ENCODE results near the gene PSKH1. TPM values are rescaled to one million over a fixed set of nuclear protein-coding genes. Genes with fewer than 3 reads are reported as not detected.

Gene PSKH1
- total and polyA plus RNA-seq, 9 of the 15 experiments (the other 6 are each of a cell fraction or from before 2014, with no cell fraction given) = 0.96 to 20.9 (median 9.4) TPM

DNA sequence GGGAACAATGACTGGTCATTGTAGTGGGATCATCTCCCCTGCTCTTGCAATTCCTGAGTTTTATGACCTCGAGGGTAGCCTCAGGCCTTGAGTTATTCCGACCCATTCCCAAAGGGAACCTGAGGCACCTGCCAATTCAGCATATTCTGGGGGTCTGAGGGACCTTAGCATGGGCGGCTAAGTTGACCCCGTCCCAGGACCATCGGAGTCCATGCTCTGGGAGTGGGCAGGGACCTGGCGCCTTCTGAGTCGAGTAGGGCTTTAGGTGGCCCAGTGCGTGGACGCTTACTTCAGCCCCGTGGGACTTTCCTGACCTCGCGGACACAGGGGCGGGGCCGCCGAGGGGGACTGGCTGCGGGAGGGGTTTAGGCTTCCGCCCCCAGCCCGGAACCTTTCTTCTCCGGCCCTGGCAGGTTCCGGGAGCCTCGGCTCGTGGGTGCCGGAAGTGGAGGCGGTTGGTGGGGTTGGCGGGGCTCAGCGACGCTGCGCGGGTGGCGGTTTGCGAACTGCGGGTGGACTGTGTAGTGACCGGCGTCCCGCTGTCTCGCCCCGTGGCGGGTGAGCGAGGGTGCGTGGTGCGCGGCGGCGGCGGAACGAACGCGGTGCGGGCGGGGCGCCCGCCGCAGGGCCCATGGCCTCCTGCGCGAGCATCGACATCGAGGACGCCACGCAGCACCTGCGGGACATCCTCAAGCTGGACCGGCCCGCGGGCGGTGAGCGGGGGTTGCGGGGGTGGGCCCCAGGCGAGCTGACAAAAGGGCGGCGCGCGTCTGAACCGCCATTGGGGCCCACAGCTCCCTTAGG is 20.2 kb upstream of the PSKH1 start, which contains the start of gene EDC4 (continued):
- TF ChIP-seq TAF15 (IDR thresholded peaks at IDR 0.05; ENCODE audit: low read depth, low read length) (no peak), HDAC3 (IDR thresholded peaks at IDR 0.05; ENCODE audit: borderline replicate concordance, partially characterized antibody) (no peak), ZNF311 (CRISPR knock-in tag; IDR thresholded peaks at IDR 0.05) (no peak), ZBTB1 (CRISPR knock-in tag; IDR thresholded peaks at IDR 0.05; ENCODE audit: borderline replicate concordance, low read depth) (peak; percentile 65), LARP7 (IDR thresholded peaks at IDR 0.05) (no peak), ASH1L (IDR thresholded peaks at IDR 0.05; ENCODE audit: borderline replicate concordance, low read depth, partially characterized antibody) (no peak), ZC3H4 (CRISPR knock-in tag; IDR thresholded peaks at IDR 0.05; ENCODE audit: borderline replicate concordance) (0 out of 2 replicates have a peak, but pooled peaks have one; percentile 80), MAZ (CRISPR knock-in tag; conservative IDR thresholded peaks at IDR 0.05 in 1 of 2, IDR thresholded peaks at IDR 0.05 in 1 of 2) (peak; percentile 97 to 99), XRCC3 (IDR thresholded peaks at IDR 0.05) (no peak), BRD9 (IDR thresholded peaks at IDR 0.05; ENCODE audit: low read depth, partially characterized antibody) (no peak), ZNF316 (IDR thresholded peaks at IDR 0.05) (peak; percentile 74), ZSCAN32 (CRISPR knock-in tag; IDR thresholded peaks at IDR 0.05) (peak; percentile 22; the same call in 1 of the 2 replicates), ZNF780A (CRISPR knock-in tag; IDR thresholded peaks at IDR 0.05) (no peak), ILF3 (IDR thresholded peaks at IDR 0.05; ENCODE audit: borderline replicate concordance) (peak; percentile 52; the same call in 1 of the 2 replicates), HDGF (IDR thresholded peaks at IDR 0.05) (no peak), ZFP30 (CRISPR knock-in tag; IDR thresholded peaks at IDR 0.05; ENCODE audit: borderline replicate concordance) (no peak), NONO (IDR thresholded peaks at IDR 0.05; ENCODE audit: low read depth in 2 of 2, low read length in 1 of 2) (no peak; a peak in 1 of 4 replicates), PRPF4 (IDR thresholded peaks at IDR 0.05; ENCODE audit: insufficient read depth, low read depth, low read length, poor library complexity, severe bottlenecking) (peak; percentile 50), LEF1 (IDR thresholded peaks at IDR 0.05) (no peak)
- TF ChIP-seq, protein P1, sequence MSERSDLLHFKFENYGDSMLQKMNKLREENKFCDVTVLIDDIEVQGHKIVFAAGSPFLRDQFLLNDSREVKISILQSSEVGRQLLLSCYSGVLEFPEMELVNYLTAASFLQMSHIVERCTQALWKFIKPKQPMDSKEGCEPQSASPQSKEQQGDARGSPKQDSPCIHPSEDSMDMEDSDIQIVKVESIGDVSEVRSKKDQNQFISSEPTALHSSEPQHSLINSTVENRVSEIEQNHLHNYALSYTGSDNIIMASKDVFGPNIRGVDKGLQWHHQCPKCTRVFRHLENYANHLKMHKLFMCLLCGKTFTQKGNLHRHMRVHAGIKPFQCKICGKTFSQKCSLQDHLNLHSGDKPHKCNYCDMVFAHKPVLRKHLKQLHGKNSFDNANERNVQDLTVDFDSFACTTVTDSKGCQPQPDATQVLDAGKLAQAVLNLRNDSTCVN (CRISPR knock-in tag; IDR thresholded peaks at IDR 0.05) = no peak
- TF ChIP-seq, protein P2, sequence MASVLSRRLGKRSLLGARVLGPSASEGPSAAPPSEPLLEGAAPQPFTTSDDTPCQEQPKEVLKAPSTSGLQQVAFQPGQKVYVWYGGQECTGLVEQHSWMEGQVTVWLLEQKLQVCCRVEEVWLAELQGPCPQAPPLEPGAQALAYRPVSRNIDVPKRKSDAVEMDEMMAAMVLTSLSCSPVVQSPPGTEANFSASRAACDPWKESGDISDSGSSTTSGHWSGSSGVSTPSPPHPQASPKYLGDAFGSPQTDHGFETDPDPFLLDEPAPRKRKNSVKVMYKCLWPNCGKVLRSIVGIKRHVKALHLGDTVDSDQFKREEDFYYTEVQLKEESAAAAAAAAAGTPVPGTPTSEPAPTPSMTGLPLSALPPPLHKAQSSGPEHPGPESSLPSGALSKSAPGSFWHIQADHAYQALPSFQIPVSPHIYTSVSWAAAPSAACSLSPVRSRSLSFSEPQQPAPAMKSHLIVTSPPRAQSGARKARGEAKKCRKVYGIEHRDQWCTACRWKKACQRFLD (CRISPR knock-in tag; IDR thresholded peaks at IDR 0.05) = peak; percentile 64; the same call in 1 of the 2 replicates
- TF ChIP-seq, protein P3, sequence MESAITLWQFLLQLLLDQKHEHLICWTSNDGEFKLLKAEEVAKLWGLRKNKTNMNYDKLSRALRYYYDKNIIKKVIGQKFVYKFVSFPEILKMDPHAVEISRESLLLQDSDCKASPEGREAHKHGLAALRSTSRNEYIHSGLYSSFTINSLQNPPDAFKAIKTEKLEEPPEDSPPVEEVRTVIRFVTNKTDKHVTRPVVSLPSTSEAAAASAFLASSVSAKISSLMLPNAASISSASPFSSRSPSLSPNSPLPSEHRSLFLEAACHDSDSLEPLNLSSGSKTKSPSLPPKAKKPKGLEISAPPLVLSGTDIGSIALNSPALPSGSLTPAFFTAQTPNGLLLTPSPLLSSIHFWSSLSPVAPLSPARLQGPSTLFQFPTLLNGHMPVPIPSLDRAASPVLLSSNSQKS (CRISPR knock-in tag; IDR thresholded peaks at IDR 0.05) = no peak; the same call in 1 of the 2 replicates
- TF ChIP-seq, protein P4, sequence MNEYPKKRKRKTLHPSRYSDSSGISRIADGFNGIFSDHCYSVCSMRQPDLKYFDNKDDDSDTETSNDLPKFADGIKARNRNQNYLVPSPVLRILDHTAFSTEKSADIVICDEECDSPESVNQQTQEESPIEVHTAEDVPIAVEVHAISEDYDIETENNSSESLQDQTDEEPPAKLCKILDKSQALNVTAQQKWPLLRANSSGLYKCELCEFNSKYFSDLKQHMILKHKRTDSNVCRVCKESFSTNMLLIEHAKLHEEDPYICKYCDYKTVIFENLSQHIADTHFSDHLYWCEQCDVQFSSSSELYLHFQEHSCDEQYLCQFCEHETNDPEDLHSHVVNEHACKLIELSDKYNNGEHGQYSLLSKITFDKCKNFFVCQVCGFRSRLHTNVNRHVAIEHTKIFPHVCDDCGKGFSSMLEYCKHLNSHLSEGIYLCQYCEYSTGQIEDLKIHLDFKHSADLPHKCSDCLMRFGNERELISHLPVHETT (CRISPR knock-in tag; conservative IDR thresholded peaks at IDR 0.05 in 1 of 2, IDR thresholded peaks at IDR 0.05 in 1 of 2) = peak; percentile 46 to 72; a peak in 1 of 4 replicates
